NCI-H226 (cell line): ENCODE results near the gene PRPF39.
"Not testable (repeated sequence)": the region's sequence is repeated elsewhere in the genome, so short reads cannot be mapped to it uniquely, and the experiment has no call there.

Source experiments
- DNase-seq: peaks from one replicate; pipeline ENCODE4 v3.0.0-alpha.2; 2015

The PRPF39 gene, protein sequence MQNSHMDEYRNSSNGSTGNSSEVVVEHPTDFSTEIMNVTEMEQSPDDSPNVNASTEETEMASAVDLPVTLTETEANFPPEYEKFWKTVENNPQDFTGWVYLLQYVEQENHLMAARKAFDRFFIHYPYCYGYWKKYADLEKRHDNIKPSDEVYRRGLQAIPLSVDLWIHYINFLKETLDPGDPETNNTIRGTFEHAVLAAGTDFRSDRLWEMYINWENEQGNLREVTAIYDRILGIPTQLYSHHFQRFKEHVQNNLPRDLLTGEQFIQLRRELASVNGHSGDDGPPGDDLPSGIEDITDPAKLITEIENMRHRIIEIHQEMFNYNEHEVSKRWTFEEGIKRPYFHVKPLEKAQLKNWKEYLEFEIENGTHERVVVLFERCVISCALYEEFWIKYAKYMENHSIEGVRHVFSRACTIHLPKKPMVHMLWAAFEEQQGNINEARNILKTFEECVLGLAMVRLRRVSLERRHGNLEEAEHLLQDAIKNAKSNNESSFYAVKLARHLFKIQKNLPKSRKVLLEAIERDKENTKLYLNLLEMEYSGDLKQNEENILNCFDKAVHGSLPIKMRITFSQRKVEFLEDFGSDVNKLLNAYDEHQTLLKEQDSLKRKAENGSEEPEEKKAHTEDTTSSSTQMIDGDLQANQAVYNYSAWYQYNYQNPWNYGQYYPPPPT

DNA sequence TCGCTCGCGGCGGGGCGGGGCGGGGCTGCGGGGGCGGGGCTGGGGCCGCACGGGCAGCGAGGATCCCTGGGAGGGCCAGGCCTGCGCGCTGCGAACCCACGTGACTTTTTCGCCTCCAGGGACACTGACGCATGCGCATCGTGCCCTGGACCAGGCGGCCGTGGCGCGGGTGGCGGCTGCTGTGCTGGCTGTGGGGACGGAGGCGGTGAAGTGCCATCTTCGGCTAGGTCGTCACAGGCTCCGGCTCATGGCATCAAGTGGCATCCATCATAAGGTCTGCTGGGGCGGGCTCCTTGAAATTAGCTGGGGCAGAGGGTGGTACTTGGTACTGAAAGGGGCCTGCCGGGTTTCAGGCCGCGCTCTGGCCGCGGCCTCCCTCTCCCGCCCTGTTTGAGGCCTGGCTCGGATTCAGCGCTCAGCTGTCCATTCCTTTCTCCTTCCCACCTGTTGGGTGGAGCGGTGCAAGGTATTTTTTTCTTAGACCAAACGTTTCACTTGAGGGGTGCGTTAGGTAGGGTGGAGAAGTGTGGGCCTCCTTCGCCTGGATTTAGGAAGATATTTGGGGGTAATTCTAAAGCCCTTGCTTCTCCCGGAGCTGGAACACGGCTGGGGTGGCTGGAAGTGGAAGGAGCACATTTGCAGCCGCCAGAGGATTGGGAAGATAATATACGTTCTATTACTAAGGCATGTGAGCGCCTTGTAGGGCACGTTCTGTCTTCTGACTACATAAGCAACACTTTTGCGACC lies at the start of gene PRPF39:
Gene PRPF39 (plus strand): TSS at position 141 of the 747 bp plus-strand sequence. CDS start 11,124 bp downstream, outside the sequence.
- peak; percentile 86 for DNase-seq

DNA sequence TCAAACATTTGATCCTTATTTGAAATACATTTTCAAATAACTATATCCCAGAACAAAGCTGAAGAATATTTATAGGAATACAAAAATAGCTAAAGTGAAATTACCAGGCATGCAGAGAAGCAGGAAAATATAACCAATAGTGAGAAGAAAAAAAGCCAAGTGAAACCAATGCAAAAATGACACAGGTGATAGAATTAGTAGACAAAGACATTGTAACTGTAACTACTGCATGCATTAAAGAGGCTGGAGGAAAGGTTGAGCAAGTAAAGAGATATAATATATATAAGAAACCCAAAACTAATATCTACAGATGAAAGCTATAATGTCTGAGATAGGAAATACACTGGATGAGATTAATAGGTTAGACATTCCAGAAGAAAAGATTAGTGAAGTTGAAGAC lies 49.2 kb upstream of the PRPF39 start:
- DNase-seq: no peak

DNA sequence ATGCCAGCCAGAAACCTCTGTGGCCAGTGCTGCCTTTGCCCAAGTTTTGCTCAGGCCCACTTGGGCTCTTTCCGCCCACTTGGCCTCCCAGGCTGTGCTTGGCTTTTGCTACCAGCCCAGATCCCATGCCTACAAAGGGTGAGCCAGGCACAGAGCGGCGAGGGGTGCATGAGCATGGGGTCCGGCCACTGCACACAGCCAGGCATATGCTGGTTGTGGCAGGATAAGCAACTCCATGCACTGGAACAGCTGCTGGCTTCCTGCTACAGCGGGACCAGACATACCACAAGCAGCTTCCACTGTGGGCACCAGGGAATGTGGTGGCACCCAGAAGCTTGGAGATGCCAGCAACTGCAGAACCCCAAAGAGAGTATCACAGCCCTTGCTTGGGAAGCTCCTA lies 45.7 kb upstream of the PRPF39 start:
- no peak for DNase-seq

DNA sequence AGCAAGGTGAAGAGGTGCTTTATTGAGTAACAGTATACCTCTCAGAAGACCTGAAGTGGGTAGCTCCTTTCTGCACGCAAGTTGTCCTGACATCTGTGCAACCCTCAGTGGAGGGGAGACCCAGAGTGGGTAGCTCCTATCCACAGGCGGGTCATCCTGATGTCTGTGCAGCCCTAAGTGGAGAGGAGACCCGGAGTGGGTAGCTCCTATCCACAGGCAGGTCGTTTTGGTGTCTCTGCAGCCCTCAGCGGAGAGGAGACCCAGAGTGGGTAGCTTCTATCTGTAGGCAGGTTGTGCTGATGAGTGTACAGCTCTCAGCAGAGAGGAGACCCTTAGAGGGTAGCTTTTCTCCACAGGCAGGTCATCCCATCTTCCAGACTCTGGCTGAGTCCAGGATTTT lies 45.1 kb upstream of the PRPF39 start:
- DNase-seq: no peak

DNA sequence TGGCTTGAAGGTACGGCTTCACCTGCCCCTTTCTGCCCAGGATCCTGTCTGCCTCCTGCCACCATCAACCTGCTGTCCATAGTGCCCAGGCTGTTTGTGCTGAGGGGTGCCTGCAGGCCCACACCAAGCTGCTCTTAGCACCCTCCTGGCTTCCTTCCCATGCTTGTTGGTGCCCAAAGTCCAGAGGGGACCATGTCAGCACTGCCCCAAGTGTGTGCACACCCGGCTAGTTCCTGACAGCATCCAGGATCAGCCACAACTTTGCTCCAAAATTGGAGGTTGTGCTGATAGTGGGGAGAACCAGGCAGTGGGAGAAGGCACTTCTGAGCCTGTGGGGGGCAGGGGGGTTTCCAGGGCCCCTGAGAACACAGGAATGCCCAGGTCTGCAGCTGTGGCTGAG lies 44.5 kb upstream of the PRPF39 start:
- DNase-seq: no peak

DNA sequence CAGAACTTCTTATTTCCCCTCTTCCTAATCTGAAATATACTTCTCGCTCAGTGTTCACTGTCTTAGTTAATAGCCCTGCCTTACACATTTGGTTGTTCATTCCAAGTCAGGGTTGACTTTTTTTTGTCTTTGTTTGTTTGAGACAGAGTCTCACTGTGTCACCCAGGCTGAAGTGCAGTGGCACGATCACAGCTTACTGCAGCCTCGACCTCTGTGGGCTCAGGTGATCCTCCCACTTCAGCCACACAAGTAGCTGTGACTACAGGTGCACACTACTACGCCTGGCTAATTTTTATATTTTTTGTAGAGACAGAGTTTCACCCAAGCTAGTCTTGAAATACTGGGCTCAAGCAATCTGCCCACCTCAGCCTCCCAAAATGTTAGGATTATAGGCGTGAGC lies 42.3 kb upstream of the PRPF39 start:
- DNase-seq: no peak

DNA sequence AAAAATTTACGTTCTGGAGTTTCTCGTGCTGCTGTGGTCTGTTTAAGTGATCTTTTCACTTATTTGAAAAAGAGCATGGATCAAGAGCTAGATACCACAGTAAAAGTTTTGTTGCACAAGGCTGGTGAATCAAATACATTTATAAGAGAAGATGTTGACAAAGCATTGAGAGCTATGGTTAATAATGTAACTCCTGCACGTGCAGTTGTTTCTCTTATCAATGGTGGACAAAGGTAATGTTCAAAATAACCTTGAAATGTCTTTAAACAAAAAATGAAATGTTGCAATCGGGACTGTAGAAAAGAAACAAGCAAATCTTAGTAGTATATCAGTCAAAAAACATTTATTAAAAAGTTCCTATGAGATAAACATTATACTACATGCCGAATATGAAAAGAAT lies 39.3 kb upstream of the PRPF39 start:
- no peak for DNase-seq

DNA sequence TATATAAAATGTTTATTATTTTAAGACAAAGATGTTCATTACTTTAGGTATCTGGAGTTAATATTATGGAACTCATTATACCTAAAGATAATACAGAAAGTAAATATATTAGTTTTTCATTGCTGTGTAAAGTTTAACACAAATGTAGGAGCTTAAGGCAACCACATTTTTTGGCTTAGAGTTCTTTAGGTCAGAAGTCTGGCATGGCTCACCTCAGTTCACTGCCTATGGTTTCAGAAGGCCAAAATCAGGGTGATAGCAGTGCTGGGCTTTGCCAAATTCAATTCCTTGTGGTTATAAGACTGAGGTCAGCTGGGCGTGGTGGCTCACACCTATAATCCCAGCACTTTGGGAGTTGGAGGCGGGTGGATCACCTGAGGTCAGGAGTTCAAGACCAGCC lies 35.5 kb upstream of the PRPF39 start:
- no peak for DNase-seq

DNA sequence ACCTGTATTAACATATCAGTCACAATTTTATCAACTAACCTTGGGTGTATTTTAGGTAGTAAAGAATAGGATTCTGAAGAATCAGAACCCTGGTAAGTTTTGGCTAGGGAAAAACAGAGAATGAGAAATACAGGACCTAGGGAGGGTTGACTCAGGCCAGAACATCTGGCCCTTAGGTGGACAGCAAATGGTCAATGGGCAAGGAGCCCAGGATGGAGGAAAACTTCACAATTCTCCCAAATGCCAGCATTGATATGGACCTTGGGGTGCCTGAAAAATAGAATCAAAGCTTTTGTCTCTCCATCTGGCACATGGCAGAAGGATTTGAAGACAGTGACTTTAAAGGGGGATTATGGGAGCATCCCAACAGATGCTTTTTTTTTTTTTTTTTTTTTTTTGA lies 32.7 kb upstream of the PRPF39 start:
- no peak for DNase-seq

DNA sequence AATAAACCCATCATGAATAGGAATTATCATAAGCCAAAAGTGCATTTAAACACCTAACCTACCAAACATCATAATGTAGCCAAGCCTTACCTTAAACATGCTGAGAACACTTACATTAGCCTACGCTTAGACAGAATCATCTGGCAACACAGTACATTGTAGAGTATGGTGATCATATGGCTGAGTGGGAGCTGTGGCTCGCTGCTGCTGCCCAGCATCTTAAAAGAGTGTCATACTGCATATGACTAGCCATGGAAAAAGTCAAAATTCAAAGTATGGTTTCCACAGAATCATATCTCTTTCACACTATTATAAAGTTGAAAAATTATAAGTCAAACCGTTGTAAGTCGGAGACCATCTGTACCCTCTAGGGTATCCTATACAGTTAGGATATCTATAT lies 32.0 kb upstream of the PRPF39 start:
- no peak for DNase-seq

DNA sequence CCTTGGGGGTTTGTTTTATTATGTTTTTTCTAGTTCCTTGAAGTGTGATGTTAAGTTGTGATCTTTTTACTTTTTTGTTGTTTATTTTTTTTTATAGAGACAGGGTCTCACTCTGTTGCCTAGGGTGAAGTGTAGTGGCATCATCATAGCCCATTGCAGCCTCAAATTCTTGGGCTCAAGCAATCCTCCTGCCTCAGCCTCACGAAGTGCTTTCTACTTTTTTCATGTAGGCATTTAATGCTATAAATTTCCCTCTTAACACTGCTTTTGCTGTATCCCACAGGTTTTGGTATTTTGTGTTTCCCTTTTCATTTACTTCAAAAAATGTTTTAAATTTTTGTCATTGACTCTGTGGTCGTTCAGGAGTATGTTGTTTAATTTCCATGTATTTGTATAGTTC lies 26.6 kb upstream of the PRPF39 start:
- no peak for DNase-seq

DNA sequence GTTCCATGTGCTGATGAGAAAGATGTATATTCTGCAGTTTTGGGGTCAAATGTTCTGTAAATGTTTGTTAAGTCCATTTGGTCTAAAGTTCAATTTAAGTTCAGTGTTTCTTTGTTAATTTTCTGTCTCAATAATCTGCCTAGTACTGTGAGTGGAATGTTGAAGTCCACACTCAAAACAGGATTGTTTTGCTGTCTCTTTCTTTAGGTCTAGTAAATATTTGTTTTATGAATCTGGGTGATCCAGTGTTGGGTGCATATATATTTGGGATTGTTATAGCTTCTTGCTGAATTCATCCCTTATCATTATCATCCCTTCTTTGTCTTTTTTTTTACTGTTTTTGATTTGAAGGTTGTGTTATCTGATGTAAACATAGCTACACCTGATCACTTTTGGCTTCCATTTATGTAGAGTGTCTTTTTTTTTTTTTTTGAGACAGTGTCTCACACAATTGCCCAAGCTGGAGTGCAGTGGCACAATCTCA lies 26.0 kb upstream of the PRPF39 start:
- no peak for DNase-seq

DNA sequence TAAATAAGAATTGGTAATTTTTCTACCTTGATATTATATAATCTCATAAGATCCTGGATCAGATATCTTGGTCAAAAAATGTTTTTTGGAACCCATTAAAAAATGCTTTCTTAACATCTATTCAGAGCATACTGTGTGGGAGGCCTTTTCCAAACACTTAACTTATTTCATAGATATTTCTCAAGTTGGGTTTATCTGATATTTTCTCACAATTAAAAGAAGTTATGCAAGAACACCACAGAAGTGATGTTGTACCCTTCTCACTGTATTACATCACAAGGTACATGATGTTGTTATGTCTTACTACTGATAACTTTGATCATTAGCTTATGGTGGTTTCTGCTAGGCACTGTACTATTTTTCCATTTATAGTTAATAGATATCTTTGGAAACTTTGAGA lies 23.4 kb upstream of the PRPF39 start:
- DNase-seq: no peak

DNA sequence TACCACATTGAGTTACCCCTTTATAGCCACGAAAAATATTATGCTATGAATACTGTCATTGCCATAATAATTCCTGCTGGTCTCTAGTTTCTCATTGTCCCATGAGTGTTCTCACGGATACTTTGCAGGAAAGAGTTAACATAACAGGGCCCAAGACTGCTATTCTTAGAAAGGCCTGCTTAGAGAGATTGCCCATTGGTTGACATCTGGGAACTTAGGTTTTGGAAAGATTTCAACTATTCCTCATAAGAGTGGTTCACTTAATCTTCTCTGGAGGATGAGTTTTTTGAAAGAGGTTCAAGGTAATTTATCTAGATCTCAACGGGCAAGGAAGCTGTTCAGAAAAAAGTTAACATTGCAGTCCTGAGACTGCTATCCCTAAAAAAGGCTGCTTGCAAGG lies 18.4 kb upstream of the PRPF39 start:
- DNase-seq: no peak

DNA sequence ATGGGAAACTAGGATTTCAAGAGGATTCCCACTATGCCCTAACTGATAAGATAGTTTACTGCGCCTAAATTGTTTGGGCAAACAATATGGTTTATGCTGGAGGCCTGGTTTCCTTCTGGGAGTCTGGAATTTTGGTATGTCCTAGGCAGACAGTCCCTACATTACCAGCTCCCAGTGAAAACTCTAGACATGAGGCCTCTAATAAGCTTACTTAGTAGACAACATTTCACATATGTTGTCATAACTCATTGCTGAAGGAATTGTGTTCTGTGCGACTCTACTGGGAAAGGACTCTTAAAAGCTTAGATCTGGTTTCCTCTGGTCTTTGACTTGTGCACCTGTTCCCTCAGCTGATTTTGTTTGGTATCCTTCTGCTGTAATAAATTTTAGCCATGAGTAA lies 18.0 kb upstream of the PRPF39 start:
- DNase-seq: no peak

DNA sequence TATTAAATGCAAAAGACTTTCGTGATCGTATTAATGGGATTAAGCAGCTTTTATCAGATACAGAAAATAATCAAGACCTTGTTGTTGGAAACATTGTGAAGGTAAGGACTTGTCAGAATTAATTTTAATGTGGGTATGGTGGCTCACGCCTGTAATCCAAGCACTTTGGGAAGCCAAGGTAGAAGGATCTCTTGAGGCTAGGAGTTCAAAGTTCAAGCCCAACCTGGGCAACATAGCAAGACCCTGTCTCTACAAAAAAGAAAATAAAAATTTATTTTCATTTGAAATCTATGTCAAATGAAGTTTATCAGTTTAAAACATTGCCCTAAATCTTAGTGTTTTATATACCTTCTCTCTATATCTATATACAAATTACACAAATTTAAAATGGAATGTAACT lies 17.2 kb upstream of the PRPF39 start:
- DNase-seq: no peak

DNA sequence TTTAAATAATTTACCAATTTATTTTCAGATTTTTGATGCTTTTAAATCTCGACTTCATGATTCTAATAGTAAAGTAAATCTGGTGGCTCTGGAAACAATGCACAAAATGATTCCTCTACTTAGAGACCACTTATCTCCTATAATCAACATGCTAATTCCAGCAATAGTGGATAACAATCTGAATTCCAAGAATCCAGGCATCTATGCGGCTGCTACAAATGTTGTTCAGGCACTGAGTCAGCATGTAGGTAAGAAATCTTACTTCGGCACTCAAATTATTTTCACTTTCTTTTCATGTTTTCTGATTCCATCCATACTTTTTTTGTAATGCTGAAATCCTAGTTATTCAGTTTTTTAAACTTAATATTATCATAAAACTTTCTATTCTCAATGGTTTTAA lies 15.5 kb upstream of the PRPF39 start:
- no peak for DNase-seq

DNA sequence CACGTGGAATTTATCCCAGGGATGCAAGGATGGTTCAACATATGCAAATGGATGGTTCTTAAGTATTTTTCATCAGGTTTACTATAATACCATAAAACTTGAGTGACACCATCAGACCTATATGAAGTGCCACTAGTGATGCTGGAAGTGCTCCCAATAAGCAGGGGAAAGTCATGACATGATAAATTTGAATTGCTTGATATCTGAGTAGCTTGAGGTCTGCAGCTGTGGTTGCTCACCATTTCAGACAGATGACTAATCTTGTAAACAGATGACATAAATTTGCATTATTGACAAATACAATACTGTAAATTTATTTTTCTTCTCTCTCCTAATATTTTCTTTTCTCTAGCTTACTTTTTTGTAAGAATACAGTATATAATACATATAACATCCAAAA lies 13.7 kb upstream of the PRPF39 start:
- no peak for DNase-seq

DNA sequence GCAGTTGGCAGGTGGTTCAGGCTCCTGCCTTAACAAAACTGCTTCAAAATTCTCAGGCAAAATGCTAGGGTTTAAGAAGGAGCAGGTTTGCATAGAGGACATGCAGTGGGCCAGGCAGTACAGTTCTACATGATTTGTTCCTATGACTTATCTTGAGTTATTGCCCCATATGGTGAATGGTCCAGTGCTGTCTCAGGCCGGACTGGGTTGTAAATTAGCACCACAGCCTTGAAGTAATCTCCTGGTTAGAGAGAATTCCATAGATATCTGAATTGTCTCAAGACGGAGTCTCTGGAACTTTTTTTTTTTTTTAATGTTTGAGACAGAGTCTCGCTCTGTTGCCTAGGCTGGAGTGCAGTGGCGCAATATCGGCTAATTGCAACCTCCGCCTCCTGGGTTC lies 11.8 kb upstream of the PRPF39 start:
- DNase-seq: no peak

DNA sequence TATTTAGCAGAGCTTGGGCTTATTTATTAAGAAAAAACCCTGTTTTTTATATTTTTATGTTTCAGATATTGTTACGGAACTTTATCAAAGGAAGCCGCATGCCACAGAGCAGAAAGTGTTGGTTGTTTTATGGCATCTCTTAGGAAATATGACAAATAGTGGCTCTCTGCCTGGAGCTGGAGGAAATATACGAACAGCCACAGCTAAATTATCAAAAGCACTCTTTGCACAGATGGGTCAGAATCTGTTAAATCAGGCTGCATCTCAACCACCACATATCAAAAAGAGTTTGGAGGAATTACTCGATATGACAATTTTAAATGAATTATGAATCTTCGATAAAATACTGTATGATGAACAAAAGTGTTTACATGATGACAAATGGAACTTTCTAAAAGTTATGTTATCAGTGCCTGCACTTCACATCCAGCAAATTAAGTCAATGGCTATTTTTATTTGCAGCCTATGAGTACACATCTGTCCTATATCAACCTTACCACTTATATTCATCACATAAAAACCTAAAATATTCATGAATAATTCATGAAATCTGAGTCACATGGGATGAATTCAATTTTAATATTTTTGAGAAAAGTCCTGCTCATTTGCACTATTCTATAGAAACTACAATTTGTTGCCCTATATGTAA lies 10.6 kb upstream of the PRPF39 start:
- no peak for DNase-seq

DNA sequence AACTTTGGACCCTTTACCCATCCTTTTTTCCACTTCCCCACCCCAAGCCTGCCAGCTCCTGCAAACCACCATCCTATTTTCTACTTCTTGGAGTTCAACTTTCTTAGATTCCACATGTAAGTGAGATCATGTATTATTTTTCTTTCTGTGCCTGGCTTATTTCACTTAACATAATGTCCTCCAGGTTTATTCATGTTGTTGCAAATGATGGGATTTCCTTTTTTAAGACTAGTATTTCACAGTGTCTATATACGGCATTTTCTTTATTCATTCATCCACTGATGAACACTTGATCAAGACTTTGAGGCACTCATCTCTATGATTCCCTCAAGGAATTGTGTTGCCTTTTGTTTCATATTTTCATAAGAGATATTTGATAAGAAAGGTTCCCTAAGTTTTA lies 5.6 kb upstream of the PRPF39 start:
- DNase-seq: no peak

DNA sequence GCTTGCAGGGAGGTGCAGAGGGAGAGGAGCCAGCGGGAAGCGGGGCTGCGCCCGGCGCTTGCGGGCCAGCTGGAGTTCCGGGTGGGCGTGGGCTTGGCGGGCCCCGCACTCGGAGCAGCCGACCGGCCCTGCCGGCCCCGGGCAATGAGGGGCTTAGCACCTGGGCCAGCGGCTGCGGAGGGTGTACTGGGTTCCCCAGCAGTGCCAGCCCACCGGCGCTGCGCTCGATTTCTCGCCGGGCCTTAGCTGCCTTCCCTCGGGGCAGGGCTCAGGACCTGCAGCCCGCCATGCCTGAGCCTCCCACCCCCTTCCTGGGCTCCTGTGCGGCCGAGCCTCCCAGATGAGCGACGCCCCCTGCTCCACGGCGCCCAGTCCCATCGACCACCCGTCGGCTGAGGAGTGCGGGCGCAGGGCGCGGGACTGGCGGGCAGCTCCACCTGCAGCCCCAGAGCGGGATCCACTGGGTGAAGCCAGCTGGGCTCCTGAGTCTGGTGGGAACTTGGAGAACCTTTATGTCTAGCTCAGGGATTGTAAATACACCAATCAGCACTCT lies 3.4 kb upstream of the PRPF39 start:
- DNase-seq: not testable (repeated sequence)

DNA sequence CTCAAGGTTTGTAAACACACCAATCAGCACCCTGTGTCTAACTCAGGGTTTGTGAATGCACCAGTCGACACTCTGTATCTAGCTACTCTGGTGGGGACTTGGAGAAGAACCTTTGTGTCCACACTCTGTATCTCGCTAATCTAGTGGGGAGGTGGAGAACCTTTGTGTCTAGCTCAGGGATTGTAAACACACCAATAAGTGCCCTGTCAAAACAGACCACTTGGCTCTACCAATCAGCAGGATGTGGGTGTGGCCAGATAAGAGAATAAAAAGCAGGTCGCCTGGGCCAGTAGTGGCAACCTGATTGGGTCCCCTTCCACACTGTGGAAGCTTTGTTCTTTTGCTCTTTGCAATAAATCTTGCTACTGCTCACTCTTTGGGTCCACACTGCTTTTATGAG lies 2.8 kb upstream of the PRPF39 start:
- DNase-seq: not testable (repeated sequence)
